ENCODE results near the gene NR6A1. TPM values are rescaled to one million over a fixed set of nuclear protein-coding genes. Genes with fewer than 3 reads are reported as not detected.

Gene NR6A1
- polyA plus RNA-seq, 1 experiment: 0.10 TPM

DNA sequence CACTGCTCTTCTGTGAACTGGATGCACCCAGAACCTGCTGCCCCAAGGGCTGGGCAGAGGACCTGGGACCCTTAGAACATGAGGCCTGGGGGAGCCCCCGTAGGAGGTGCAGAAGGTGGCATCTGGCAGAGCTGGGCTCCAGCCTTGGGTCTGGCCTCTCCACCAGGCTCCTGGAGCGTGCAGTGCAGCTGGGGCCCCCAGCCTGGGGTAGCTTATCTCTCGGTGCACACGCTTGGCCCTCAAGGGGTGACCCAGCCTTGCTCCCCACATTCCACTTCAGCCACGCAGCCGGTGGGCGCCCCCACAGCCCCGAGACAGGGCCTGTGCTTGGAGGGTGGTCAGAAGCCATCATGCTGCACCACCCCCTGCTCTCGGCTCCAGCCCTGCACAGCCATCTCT, 258.3 kb downstream of the NR6A1 start:
- no peak overlapping the region for H3K27ac ChIP-seq (ENCODE audit: low read depth, low read length)
- CTCF ChIA-PET: interaction anchor here (1.0 kb wide), 1 partner anchor 24 kb away, joined by 6 read pairs; no protein-coding TSS in a partner anchor
- POLR2A ChIA-PET: no interaction called here

DNA sequence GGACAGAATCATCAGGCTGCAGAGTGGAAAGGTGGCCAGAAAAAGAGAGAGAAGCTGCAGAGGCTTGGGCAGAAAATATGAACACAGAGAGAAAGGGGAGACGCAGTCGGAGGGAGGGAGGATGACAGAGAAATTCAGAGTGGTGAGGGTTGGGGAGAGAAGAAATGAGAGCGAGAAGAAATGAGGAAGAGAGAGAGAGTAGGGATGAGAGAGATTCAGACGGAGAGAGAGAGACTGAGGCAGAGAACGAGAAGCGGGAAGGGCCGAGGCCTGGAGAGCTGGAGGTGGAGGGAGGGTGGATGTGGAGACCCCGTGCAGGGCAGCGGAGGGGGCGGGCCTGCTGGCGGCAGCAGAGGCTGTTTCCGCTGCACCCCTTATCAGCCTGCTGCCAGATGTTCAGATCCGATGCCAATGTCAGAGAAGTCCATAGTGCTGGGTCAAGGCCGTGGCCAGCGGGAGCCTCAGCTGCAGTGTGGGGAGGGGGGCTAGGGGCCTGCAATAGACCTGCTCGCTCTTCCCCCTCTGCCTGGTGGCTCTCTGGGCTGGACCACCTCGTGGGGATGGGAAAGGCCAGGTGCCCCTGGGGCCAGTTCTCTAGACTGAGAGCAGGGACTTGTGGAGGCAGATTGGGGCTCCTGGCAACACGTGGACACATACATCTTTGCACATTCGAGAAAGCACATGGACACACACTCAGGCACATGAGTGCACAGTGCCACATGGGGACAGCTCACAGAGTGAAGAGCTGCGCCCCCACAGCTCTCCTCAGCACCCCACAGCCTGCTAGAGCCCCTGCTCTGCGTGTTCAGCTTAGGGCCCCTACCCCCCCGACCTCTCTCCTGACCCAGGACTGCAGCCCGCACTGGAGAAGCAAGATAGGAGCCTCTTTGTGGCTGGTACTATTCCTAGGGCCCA, 259.0 kb downstream of the NR6A1 start:
- Histone ChIP-seq H3K27me3 (ENCODE audit: control insufficient read depth, insufficient read depth, low read length) (peaks cover 50% of the 10 kb centered on the region), H3K9me3 (ENCODE audit: control insufficient read depth, insufficient read depth, low read length) (no peaks in the 10 kb centered on the region; the same call in 1 of the 2 replicates), H3K27ac (ENCODE audit: low read depth, low read length) (no peak overlapping the region), H3K4me3 (ENCODE audit: low read depth, low read length) (no peak overlapping the region)
- POLR2A ChIA-PET: no interaction called here
- DNase-seq (ENCODE audit: low read depth, low spot score): no peak
- CTCF ChIA-PET: interaction anchor here (1.0 to 1.4 kb wide), 2 partner anchors 24 to 25 kb away, joined by 3 to 6 read pairs; no protein-coding TSS in a partner anchor
- TF ChIP-seq, protein P1, sequence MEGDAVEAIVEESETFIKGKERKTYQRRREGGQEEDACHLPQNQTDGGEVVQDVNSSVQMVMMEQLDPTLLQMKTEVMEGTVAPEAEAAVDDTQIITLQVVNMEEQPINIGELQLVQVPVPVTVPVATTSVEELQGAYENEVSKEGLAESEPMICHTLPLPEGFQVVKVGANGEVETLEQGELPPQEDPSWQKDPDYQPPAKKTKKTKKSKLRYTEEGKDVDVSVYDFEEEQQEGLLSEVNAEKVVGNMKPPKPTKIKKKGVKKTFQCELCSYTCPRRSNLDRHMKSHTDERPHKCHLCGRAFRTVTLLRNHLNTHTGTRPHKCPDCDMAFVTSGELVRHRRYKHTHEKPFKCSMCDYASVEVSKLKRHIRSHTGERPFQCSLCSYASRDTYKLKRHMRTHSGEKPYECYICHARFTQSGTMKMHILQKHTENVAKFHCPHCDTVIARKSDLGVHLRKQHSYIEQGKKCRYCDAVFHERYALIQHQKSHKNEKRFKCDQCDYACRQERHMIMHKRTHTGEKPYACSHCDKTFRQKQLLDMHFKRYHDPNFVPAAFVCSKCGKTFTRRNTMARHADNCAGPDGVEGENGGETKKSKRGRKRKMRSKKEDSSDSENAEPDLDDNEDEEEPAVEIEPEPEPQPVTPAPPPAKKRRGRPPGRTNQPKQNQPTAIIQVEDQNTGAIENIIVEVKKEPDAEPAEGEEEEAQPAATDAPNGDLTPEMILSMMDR (IDR thresholded peaks at IDR 0.05; ENCODE audit: low read depth, low read length): no peak

More for the DNA sequence above, 258.3 kb downstream of the NR6A1 start:
- no peak overlapping the region for H3K4me3 ChIP-seq (ENCODE audit: low read depth, low read length)
- no peak for DNase-seq (ENCODE audit: low read depth, low spot score)
- H3K9me3 ChIP-seq (ENCODE audit: control insufficient read depth, insufficient read depth, low read length): no peaks in the 10 kb centered on the region; the same call in 1 of the 2 replicates
- TF ChIP-seq, protein P1 (IDR thresholded peaks at IDR 0.05; ENCODE audit: low read depth, low read length): no peak
- peaks cover 51% of the 10 kb centered on the region for H3K27me3 ChIP-seq (ENCODE audit: control insufficient read depth, insufficient read depth, low read length)

DNA sequence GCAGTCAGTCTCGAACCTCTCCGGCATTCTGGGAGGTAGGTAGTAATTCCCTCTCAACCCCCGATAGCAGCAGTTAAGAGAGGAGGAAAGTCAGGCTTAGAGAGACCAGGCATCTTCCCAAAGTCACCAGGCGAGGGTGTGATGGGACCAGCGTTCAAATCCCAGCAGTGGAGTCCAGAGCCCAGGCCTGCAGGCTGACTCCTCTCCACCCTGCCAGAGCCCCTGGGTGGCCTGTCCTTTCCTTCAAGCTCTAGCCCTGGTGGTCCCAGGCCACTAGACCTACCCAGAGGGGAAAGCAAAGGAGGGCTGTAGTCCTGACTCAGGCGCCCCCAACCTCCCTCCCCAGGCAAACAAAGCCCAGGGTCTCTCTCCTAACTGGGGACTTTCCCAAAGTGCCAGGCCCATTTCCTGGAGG, 259.7 kb downstream of the NR6A1 start:
- DNase-seq (ENCODE audit: low read depth, low spot score): no peak
- Histone ChIP-seq H3K27me3 (ENCODE audit: control insufficient read depth, insufficient read depth, low read length) (peaks cover 52% of the 10 kb centered on the region), H3K4me3 (ENCODE audit: low read depth, low read length) (no peak overlapping the region), H3K9me3 (ENCODE audit: control insufficient read depth, insufficient read depth, low read length) (no peaks in the 10 kb centered on the region; the same call in 1 of the 2 replicates), H3K27ac (ENCODE audit: low read depth, low read length) (no peak overlapping the region)
- ChIA-PET POLR2A (no interaction called here), CTCF (interaction anchor here (1.4 kb wide), 1 partner anchor 26 kb away, joined by 3 read pairs; no protein-coding TSS in a partner anchor)
- TF ChIP-seq, protein P1 (IDR thresholded peaks at IDR 0.05; ENCODE audit: low read depth, low read length): peak; percentile 16; the same call in 1 of the 2 replicates

DNA sequence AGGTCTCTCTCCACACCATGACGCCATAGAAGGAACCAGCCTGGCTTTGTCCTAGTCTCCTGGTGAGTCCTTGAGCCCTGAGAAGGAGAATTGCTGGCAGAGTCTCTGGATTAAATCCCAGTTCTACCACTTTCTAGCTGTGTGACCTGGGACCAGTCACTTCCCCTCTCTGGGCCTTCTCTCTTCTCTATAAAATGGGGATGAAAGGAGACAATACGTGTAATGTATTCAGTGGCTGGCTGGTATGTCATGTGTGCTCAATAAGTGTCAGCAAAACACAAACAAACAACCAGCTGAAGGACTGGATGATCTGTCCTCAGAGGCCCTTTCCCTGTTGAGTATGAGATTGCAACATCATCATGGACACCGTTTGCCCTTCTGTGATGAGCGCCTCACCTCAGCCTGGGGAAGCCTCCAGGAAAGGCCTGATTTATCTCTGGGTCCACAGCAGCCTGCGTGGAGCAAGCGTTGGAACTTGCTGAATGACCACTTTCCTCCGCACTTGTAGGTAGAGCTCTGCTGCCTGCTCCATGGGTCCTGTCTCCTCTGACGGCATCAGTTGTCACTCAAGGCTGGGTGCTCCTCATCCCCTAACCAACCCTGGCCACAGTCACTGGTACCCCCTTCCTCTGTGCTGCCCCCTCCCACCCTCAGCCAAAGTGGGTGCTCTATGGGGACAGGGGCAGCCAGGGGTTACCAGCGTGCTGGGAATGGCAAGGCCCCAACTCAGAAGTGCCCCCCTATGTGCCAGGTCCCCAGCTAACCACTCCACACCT, 260.3 kb downstream of the NR6A1 start:
- TF ChIP-seq, protein P1 (IDR thresholded peaks at IDR 0.05; ENCODE audit: low read depth, low read length): no peak
- POLR2A ChIA-PET: no interaction called here
- Histone ChIP-seq H3K9me3 (ENCODE audit: control insufficient read depth, insufficient read depth, low read length) (no peaks in the 10 kb centered on the region; the same call in 1 of the 2 replicates), H3K27me3 (ENCODE audit: control insufficient read depth, insufficient read depth, low read length) (peaks cover 54% of the 10 kb centered on the region), H3K27ac (ENCODE audit: low read depth, low read length) (no peak overlapping the region), H3K4me3 (ENCODE audit: low read depth, low read length) (no peak overlapping the region)
- DNase-seq (ENCODE audit: low read depth, low spot score): no peak
- CTCF ChIA-PET: interaction anchor here (1.4 kb wide), 1 partner anchor 26 kb away, joined by 3 read pairs; no protein-coding TSS in a partner anchor
